Fibroblast of upper back skin (primary cell): ENCODE results near the gene TAS2R46.
"Not testable (repeated sequence)": the region's sequence is repeated elsewhere in the genome, so short reads cannot be mapped to it uniquely, and the experiment has no call there.

Experiments
- DNase-seq: peaks from one replicate; pipeline ENCODE4 v3.0.0-alpha.2; 2013

The TAS2R46 gene

GRCh38 chr12:11062194-11062593 lies at the start of gene TAS2R46:
TSS of gene TAS2R46 (minus strand) at chr12:11062294. CDS start at chr12:11062294, 0 bp downstream.
- not testable (repeated sequence) for DNase-seq

GRCh38 chr12:11111213-11111612 lies 49.1 kb upstream of the TAS2R46 start:
- not testable (repeated sequence) for DNase-seq

GRCh38 chr12:11108862-11109261 lies 46.8 kb upstream of the TAS2R46 start:
- DNase-seq, result no peak

GRCh38 chr12:11107719-11108118 lies 45.6 kb upstream of the TAS2R46 start:
- no peak for DNase-seq

- DNase-seq, result no peak
These were observed 44.2 kb upstream of the TAS2R46 start for GRCh38 chr12:11106288-11106687.

GRCh38 chr12:11105546-11105945 lies 43.5 kb upstream of the TAS2R46 start:
- no peak for DNase-seq

- not testable (repeated sequence) for DNase-seq
These were observed 32.8 kb upstream of the TAS2R46 start for GRCh38 chr12:11094910-11095309.

- no peak for DNase-seq
These were observed 30.0 kb upstream of the TAS2R46 start, which contains the start of gene TAS2R43 for GRCh38 chr12:11092128-11092527. TSS of gene TAS2R43 (minus strand) at chr12:11092313. CDS start at chr12:11092229, 84 bp downstream.

GRCh38 chr12:11089246-11089645 lies 27.2 kb upstream of the TAS2R46 start:
- DNase-seq, result no peak

- no peak for DNase-seq
These were observed 23.3 kb upstream of the TAS2R46 start for GRCh38 chr12:11085419-11085818.

- no peak for DNase-seq
These were observed 19.9 kb upstream of the TAS2R46 start for GRCh38 chr12:11081987-11082386.

GRCh38 chr12:11078246-11078645 lies 16.2 kb upstream of the TAS2R46 start:
- no peak for DNase-seq

GRCh38 chr12:11075642-11076041 lies 13.5 kb upstream of the TAS2R46 start:
- DNase-seq, result no peak

GRCh38 chr12:11071414-11071813 lies 9.3 kb upstream of the TAS2R46 start:
- no peak for DNase-seq

- no peak for DNase-seq
These were observed 8.9 kb upstream of the TAS2R46 start for GRCh38 chr12:11070999-11071398.

- DNase-seq, result no peak
These were observed 7.8 kb upstream of the TAS2R46 start for GRCh38 chr12:11069854-11070365.

- peak; percentile 25 for DNase-seq
These were observed 5.4 kb upstream of the TAS2R46 start for GRCh38 chr12:11067514-11067913.

- no peak for DNase-seq
These were observed 2.3 kb downstream of the TAS2R46 start for GRCh38 chr12:11059784-11060183.

- DNase-seq, result no peak
These were observed 3.1 kb downstream of the TAS2R46 start for GRCh38 chr12:11059041-11059440.

- DNase-seq, result no peak
These were observed 6.8 kb downstream of the TAS2R46 start for GRCh38 chr12:11055306-11055705.

GRCh38 chr12:11049806-11050531 lies 12.1 kb downstream of the TAS2R46 start:
- DNase-seq, result not testable (repeated sequence)

- not testable (repeated sequence) for DNase-seq
These were observed 20.7 kb downstream of the TAS2R46 start for GRCh38 chr12:11041366-11041765.

- DNase-seq, result peak; percentile 2
These were observed 21.9 kb downstream of the TAS2R46 start for GRCh38 chr12:11040162-11040561.

- no peak for DNase-seq
These were observed 22.9 kb downstream of the TAS2R46 start for GRCh38 chr12:11039171-11039570.

- not testable (repeated sequence) for DNase-seq
These were observed 28.1 kb downstream of the TAS2R46 start for GRCh38 chr12:11033959-11034358.
